Aorta (tissue), 4 donors: ENCODE measurements around the gene RNF215. TPM values are rescaled to one million over a fixed set of nuclear protein-coding genes. Genes with fewer than 3 reads are reported as not detected.

Source experiments
- polyA plus RNA-seq, 2 donors: library from polyadenylated mRNA; stranded (reverse); fragments of 200-250 nt; gene quantifications; one replicate each; pipeline ENCODE4 v1.2.3, GENCODE V29; 2013
- total RNA-seq, 2 donors: library from RNA; stranded (reverse); fragmentation: NEBNext Ultra II Directional; extraction: Animal tissue kit (Norgen Biotek cat#: 25700); gene quantifications; one replicate each; pipeline ENCODE4 v1.2.1, GENCODE V29; 2021
- donor health status: healthy with polysubstance abuse.
- donor health status: Bipolar disorder and iron deficiency.
- donor health status: DM: no; HTN: no; CAD: no.
- donor health status: DM: yes; HTN: yes; CAD: no.

The RNF215 gene
- total and polyA plus RNA-seq, 4 donors = 4.5 to 22.6 (median 18.3) TPM

Other genes starting within 250 kb of the RNF215 start
- gene LIF, start 140.7 kb downstream of the RNF215 start, total RNA-seq = 1 to 10 TPM; 4.5 to 6.6 TPM
- 1 to 10 TPM; 1.3 to 2.3 TPM for gene LIF, start 140.7 kb downstream of the RNF215 start, polyA plus RNA-seq
- 1 to 10 TPM; 1.4 to 3.9 TPM for gene OSM, start 120.6 kb downstream of the RNF215 start, total RNA-seq
- 1 to 10 TPM; 1.4 to 1.6 TPM for gene OSM, start 120.6 kb downstream of the RNF215 start, polyA plus RNA-seq
- gene CASTOR1, start 97.9 kb downstream of the RNF215 start, total RNA-seq = 10 to 100 TPM; 13.5 to 14.0 TPM
- gene CASTOR1, start 97.9 kb downstream of the RNF215 start, polyA plus RNA-seq = 10 to 100 TPM in 1 of 2 donors, 1 to 10 TPM in 1; 4.0 to 13.4 TPM
- 10 to 100 TPM; 32.9 to 45.5 TPM for gene TBC1D10A, start 60.5 kb downstream of the RNF215 start, total RNA-seq
- 10 to 100 TPM; 16.7 to 22.1 TPM for gene TBC1D10A, start 60.5 kb downstream of the RNF215 start, polyA plus RNA-seq
- gene SF3A1, start 30.5 kb downstream of the RNF215 start, total RNA-seq = 100 to 1,000 TPM; 112 to 116 TPM
- 10 to 100 TPM; 13.6 to 23.8 TPM for gene SF3A1, start 30.5 kb downstream of the RNF215 start, polyA plus RNA-seq
- 1 to 10 TPM in 1 of 2 donors, under 1 TPM in 1; 0.87 to 2.4 TPM for gene CCDC157, start 30.4 kb downstream of the RNF215 start, total RNA-seq
- 1 to 10 TPM; 1.0 to 3.6 TPM for gene CCDC157, start 30.4 kb downstream of the RNF215 start, polyA plus RNA-seq
- gene SEC14L2, start 9.6 kb upstream of the RNF215 start, total RNA-seq = 10 to 100 TPM; 11.8 to 14.7 TPM
- 10 to 100 TPM; 12.6 to 13.3 TPM for gene SEC14L2, start 9.6 kb upstream of the RNF215 start, polyA plus RNA-seq
- gene MTFP1, start 38.4 kb upstream of the RNF215 start, total RNA-seq = 1 to 10 TPM; 4.1 to 4.4 TPM
- 1 to 10 TPM; 4.0 to 6.8 TPM for gene MTFP1, start 38.4 kb upstream of the RNF215 start, polyA plus RNA-seq
- not detected for gene SEC14L3, start 84.6 kb upstream of the RNF215 start, total RNA-seq
- not detected for gene SEC14L3, start 84.6 kb upstream of the RNF215 start, polyA plus RNA-seq
- not detected for gene SEC14L4, start 118.3 kb upstream of the RNF215 start, total RNA-seq
- gene SEC14L4, start 118.3 kb upstream of the RNF215 start, polyA plus RNA-seq = not detected
- gene SEC14L6, start 159.3 kb upstream of the RNF215 start, total RNA-seq = 1 to 10 TPM in 1 of 2 donors, under 1 TPM in 1; 0.13 to 1.7 TPM
- gene SEC14L6, start 159.3 kb upstream of the RNF215 start, polyA plus RNA-seq = 1 to 10 TPM in 1 of 2 donors, under 1 TPM in 1; 0.75 to 2.2 TPM
- gene GAL3ST1, start 187.3 kb upstream of the RNF215 start, total RNA-seq = 1 to 10 TPM; 1.2 to 2.0 TPM
- 1 to 10 TPM; 3.2 to 9.3 TPM for gene GAL3ST1, start 187.3 kb upstream of the RNF215 start, polyA plus RNA-seq
- 10 to 100 TPM; 36.5 to 42.4 TPM for gene PES1, start 204.5 kb upstream of the RNF215 start, total RNA-seq
- 10 to 100 TPM; 31.7 to 52.3 TPM for gene PES1, start 204.5 kb upstream of the RNF215 start, polyA plus RNA-seq
- gene TCN2, start 219.8 kb upstream of the RNF215 start, total RNA-seq = 10 to 100 TPM; 30.8 to 31.3 TPM
- gene TCN2, start 219.8 kb upstream of the RNF215 start, polyA plus RNA-seq = 10 to 100 TPM in 1 of 2 donors, 1 to 10 TPM in 1; 6.3 to 18.4 TPM
- 1 to 10 TPM; 5.0 to 6.2 TPM for gene SLC35E4, start 248.4 kb upstream of the RNF215 start, total RNA-seq
- 1 to 10 TPM; 2.1 to 2.4 TPM for gene SLC35E4, start 248.4 kb upstream of the RNF215 start, polyA plus RNA-seq